ENCODE measurements around the gene CNOT10.
"Not testable (repeated sequence)": the region's sequence is repeated elsewhere in the genome, so short reads cannot be mapped to it uniquely, and the experiment has no call there.

Gene CNOT10

GRCh38 chr3:32684800-32685542 lies at the start of gene CNOT10:
Gene CNOT10 (plus strand): TSS chr3:32685188. CDS start chr3:32685461, 273 bp downstream.
- DNase-seq (ENCODE audit: low read depth), result peak; percentile 93

GRCh38 chr3:32640939-32641338 lies 44.0 kb upstream of the CNOT10 start:
- DNase-seq (ENCODE audit: low read depth), result no peak

GRCh38 chr3:32641356-32641755 lies 43.6 kb upstream of the CNOT10 start:
- no peak for DNase-seq (ENCODE audit: low read depth)

- no peak for DNase-seq (ENCODE audit: low read depth)
Measured at GRCh38 chr3:32643354-32643753, 41.6 kb upstream of the CNOT10 start.

GRCh38 chr3:32643816-32644215 lies 41.2 kb upstream of the CNOT10 start:
- no peak for DNase-seq (ENCODE audit: low read depth)

- no peak for DNase-seq (ENCODE audit: low read depth)
Measured at GRCh38 chr3:32644380-32644779, 40.6 kb upstream of the CNOT10 start.

- DNase-seq (ENCODE audit: low read depth), result no peak
Measured at GRCh38 chr3:32646761-32647160, 38.2 kb upstream of the CNOT10 start.

- not testable (repeated sequence) for DNase-seq (ENCODE audit: low read depth)
Measured at GRCh38 chr3:32652337-32653100, 32.5 kb upstream of the CNOT10 start.

GRCh38 chr3:32655167-32655566 lies 29.8 kb upstream of the CNOT10 start:
- DNase-seq (ENCODE audit: low read depth), result no peak

GRCh38 chr3:32660634-32661033 lies 24.4 kb upstream of the CNOT10 start:
- DNase-seq (ENCODE audit: low read depth), result no peak

- no peak for DNase-seq (ENCODE audit: low read depth)
Measured at GRCh38 chr3:32662647-32663046, 22.3 kb upstream of the CNOT10 start.

GRCh38 chr3:32664630-32665075 lies 20.3 kb upstream of the CNOT10 start:
- not testable (repeated sequence) for DNase-seq (ENCODE audit: low read depth)

GRCh38 chr3:32667072-32667582 lies 17.9 kb upstream of the CNOT10 start:
- DNase-seq (ENCODE audit: low read depth), result no peak

GRCh38 chr3:32669226-32669625 lies 15.8 kb upstream of the CNOT10 start:
- not testable (repeated sequence) for DNase-seq (ENCODE audit: low read depth)

GRCh38 chr3:32673730-32674129 lies 11.3 kb upstream of the CNOT10 start:
- DNase-seq (ENCODE audit: low read depth), result not testable (repeated sequence)

- no peak for DNase-seq (ENCODE audit: low read depth)
Measured at GRCh38 chr3:32675164-32675563, 9.8 kb upstream of the CNOT10 start.

- DNase-seq (ENCODE audit: low read depth), result no peak
Measured at GRCh38 chr3:32675650-32676049, 9.3 kb upstream of the CNOT10 start.

GRCh38 chr3:32681811-32682210 lies 3.2 kb upstream of the CNOT10 start:
- no peak for DNase-seq (ENCODE audit: low read depth)

GRCh38 chr3:32684029-32684799 lies 774 bp upstream of the CNOT10 start:
- no peak for DNase-seq (ENCODE audit: low read depth)

- DNase-seq (ENCODE audit: low read depth), result no peak
Measured at GRCh38 chr3:32685543-32686185, 676 bp downstream of the CNOT10 start.

- no peak for DNase-seq (ENCODE audit: low read depth)
Measured at GRCh38 chr3:32686713-32687112, 1.7 kb downstream of the CNOT10 start.

GRCh38 chr3:32691847-32692246 lies 6.9 kb downstream of the CNOT10 start:
- no peak for DNase-seq (ENCODE audit: low read depth)
